Neural crest cell (in vitro differentiated cells): ENCODE results near the gene DLD. TPM values are rescaled to one million over a fixed set of nuclear protein-coding genes. Genes with fewer than 3 reads are reported as not detected.

Experiments used
- DNase-seq: peaks from one replicate; pipeline ENCODE4 v3.0.0; 2021; ENCODE audit warnings: low read depth, mixed read lengths, low spot score
- H3K27ac Mint-ChIP-seq: one replicate; pipeline ENCODE4 v1.8.0; 2021; ENCODE audit warnings: mild to moderate bottlenecking, mixed read lengths; ENCODE audit not compliant: unreplicated experiment
- H3K27me3 Mint-ChIP-seq: 2 replicates; pipeline ENCODE4 v1.8.0; 2021; ENCODE audit warnings: low read depth, mild to moderate bottlenecking, mixed read lengths
- H3K36me3 Mint-ChIP-seq: 2 replicates; pipeline ENCODE4 v1.8.0; 2021; ENCODE audit warnings: low read depth, mild to moderate bottlenecking, mixed read lengths
- H3K4me1 Mint-ChIP-seq: 2 replicates; pipeline ENCODE4 v1.8.0; 2021; ENCODE audit warnings: mixed read lengths
- H3K4me3 Mint-ChIP-seq: one replicate; pipeline ENCODE4 v1.8.0; 2021; ENCODE audit warnings: mild to moderate bottlenecking, mixed read lengths
- H3K9me3 Mint-ChIP-seq: 2 replicates; pipeline ENCODE4 v1.8.0; 2021; ENCODE audit warnings: mixed read lengths
- CTCF ChIP-seq: fragments of 200-600 bp; sonication (generic); conservative IDR thresholded peaks from 2 replicates; pipeline ENCODE4 v1.5.0; 2021; ENCODE audit warnings: antibody characterized with exemption, mild to moderate bottlenecking
- total RNA-seq: library from RNA; stranded (reverse); gene quantifications from 2 replicates; pipeline ENCODE4 v1.2.1, GENCODE V29; 2021

The DLD gene
- total RNA-seq, 1 donor from 2014 or later: 82.1 TPM

DNA sequence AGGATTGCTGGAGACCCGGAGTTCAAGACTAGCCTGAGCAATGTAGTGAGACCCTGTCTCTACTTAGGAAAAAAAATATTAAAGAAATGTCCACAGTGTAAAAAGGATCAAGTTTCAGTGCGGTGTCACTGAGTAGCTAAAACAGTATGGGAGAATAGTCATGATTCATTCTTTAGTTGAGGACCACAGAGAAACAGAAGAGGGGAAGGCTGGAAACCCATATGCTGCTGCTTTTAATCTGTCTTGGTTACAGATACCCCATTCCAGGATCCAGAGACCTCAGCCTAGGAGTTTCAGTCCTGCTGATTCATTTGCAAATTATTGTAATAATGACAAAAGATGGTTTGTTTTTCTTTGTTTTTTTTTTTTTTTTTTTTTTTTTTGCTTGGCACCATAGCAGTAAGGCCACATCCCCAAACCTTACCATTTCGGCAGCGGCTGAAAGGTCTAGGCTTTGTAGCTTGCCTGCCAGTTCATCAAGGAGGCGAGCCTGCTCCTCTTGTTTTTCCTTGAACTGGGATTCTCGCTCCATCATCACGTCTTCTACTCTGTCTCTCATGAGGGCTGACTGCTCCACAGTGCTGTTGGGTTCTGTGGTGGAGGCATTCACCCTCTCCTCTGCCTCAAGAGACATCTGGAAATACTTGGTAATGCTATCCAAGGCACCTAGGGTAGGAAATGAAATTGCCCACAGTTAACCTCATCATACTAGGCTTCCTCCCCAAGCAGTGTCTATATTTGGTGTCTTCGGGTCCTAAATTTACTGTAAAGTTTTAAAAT is 44.2 kb downstream of the DLD start:
- Mint-ChIP-seq H3K9me3 (no peaks in the 10 kb centered on the region), H3K27me3 (no peaks in the 10 kb centered on the region), H3K36me3 (peaks cover 26% of the 10 kb centered on the region), H3K4me1 (peaks cover 39% of the 10 kb centered on the region), H3K4me3 (no peak overlapping the region), H3K27ac (peak overlapping the region; percentile 87)
- DNase-seq: no peak
- no peak for TF ChIP-seq CTCF

GRCh38 chr7:107936312-107936711 is 45.3 kb downstream of the DLD start:
- TF ChIP-seq CTCF: no peak
- no peak overlapping the region for H3K4me3 Mint-ChIP-seq
- H3K27ac Mint-ChIP-seq: no peak overlapping the region
- H3K9me3 Mint-ChIP-seq: no peaks in the 10 kb centered on the region
- no peaks in the 10 kb centered on the region for H3K27me3 Mint-ChIP-seq
- peaks cover 34% of the 10 kb centered on the region for H3K36me3 Mint-ChIP-seq
- DNase-seq: no peak
- peaks cover 39% of the 10 kb centered on the region for H3K4me1 Mint-ChIP-seq

GRCh38 chr7:107937531-107937930 is 46.5 kb downstream of the DLD start:
- TF ChIP-seq CTCF: no peak
- H3K4me1 Mint-ChIP-seq: peaks cover 30% of the 10 kb centered on the region

DNA sequence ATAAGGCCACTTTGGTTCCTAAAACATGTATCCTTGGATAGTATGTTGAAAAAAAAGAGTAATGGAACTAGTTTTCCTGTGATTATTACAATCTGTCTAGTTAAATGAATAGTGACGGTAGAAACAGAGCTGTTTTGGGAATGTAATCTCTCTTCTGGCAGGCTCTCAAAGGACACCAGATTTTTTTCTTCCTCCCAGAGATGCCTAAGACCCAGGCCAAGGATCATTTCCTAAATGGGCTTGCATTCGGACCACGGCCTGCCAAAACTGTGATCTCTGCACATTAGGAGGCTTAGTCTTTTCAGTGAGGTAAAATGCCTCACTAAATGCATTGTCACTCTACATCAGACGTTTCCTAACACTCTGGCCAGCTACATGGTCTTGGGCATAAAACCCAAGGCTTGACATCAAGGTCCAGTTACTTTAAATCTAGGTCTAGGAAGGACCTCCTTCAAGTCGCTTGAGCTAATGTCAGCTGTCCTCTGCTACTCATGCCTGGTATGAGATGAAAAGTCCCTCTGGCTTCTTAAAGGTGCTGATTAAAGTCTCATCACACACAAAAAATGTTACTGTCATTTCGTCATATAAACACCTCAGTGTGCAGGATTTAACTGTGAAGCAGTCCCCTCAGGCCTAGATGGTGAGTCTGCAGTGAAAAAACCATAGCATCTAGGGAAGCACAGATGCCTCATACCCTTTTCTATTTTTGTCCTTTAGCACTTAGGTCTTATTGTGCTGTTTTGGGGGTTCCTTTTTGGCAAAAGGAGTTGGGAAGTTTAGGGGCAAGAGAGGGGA is 47.7 kb downstream of the DLD start:
- H3K27ac Mint-ChIP-seq: no peak overlapping the region
- H3K9me3 Mint-ChIP-seq: no peaks in the 10 kb centered on the region
- H3K36me3 Mint-ChIP-seq: peaks cover 35% of the 10 kb centered on the region

More at GRCh38 chr7:107937531-107937930, 46.5 kb downstream of the DLD start:
- Mint-ChIP-seq H3K4me3 (no peak overlapping the region), H3K36me3 (peaks cover 32% of the 10 kb centered on the region), H3K27me3 (no peaks in the 10 kb centered on the region), H3K9me3 (no peaks in the 10 kb centered on the region), H3K27ac (peak overlapping the region; percentile 19)
- no peak for DNase-seq

More for the DNA sequence above, 47.7 kb downstream of the DLD start:
- Mint-ChIP-seq H3K27me3 (no peaks in the 10 kb centered on the region), H3K4me1 (peaks cover 19% of the 10 kb centered on the region), H3K4me3 (no peak overlapping the region)
- no peak for TF ChIP-seq CTCF
- no peak for DNase-seq
